Hepatocyte (in vitro differentiated cells): ENCODE results near the gene TRPM2. TPM values are rescaled to one million over a fixed set of nuclear protein-coding genes. Genes with fewer than 3 reads are reported as not detected.

Experiments used
- DNase-seq: peaks from one replicate; pipeline ENCODE4 v3.0.0-alpha.2; 2016; ENCODE audit warnings: low spot score
- H2AFZ ChIP-seq: fragments of 200-600 bp; sonication (generic); 2 replicates; pipeline ENCODE4 v1.6.0; 2016; ENCODE audit warnings: antibody characterized with exemption, mild to moderate bottlenecking
- H3K27ac ChIP-seq: fragments of 200-600 bp; sonication (generic); 2 replicates; pipeline ENCODE4 v1.5.1; 2016; ENCODE audit warnings: mild to moderate bottlenecking
- H3K27me3 ChIP-seq: fragments of 200-600 bp; sonication (generic); 2 replicates; pipeline ENCODE4 v1.6.1; 2016
- H3K36me3 ChIP-seq: fragments of 200-600 bp; sonication (generic); replicated peaks from 2 replicates; pipeline ENCODE4 v1.5.1; 2016; ENCODE audit warnings: low read depth; ENCODE audit not compliant: insufficient read depth
- H3K4me1 ChIP-seq: fragments of 200-600 bp; sonication (generic); 2 replicates; pipeline ENCODE4 v1.5.1; 2016; ENCODE audit warnings: mild to moderate bottlenecking, moderate library complexity; ENCODE audit not compliant: insufficient read depth
- H3K4me2 ChIP-seq: fragments of 200-600 bp; sonication (generic); 2 replicates; pipeline ENCODE4 v1.6.0; 2016
- H3K4me3 ChIP-seq: fragments of 200-600 bp; sonication (generic); 2 replicates; pipeline ENCODE4 v1.5.1; 2016; ENCODE audit warnings: mild to moderate bottlenecking
- H3K79me2 ChIP-seq: fragments of 200-600 bp; sonication (generic); 2 replicates; pipeline ENCODE4 v1.6.0; 2017; ENCODE audit warnings: mild to moderate bottlenecking
- H3K9me2 ChIP-seq: fragments of 200-600 bp; sonication (generic); replicated peaks from 2 replicates; pipeline ENCODE4 v1.6.0; 2017; ENCODE audit warnings: mild to moderate bottlenecking; ENCODE audit not compliant: insufficient read depth
- H3K9me3 ChIP-seq: fragments of 200-600 bp; sonication (generic); 2 replicates; pipeline ENCODE4 v1.5.1; 2016; ENCODE audit warnings: low read depth, mild to moderate bottlenecking
- H4K20me1 ChIP-seq: fragments of 200-600 bp; sonication (generic); 2 replicates; pipeline ENCODE4 v1.6.0; 2016; ENCODE audit warnings: mild to moderate bottlenecking; ENCODE audit not compliant: insufficient read depth, poor library complexity, severe bottlenecking
- EZH2 ChIP-seq: fragments of 200-600 bp; sonication (generic); IDR thresholded peaks from 2 replicates; pipeline ENCODE4 v1.6.1; 2016; ENCODE audit warnings: antibody characterized with exemption, mild to moderate bottlenecking, borderline replicate concordance
- EZH2phosphoT487 ChIP-seq: fragments of 200-600 bp; sonication (generic); IDR thresholded peaks from one replicate; pipeline ENCODE4 v1.6.1; 2018; ENCODE audit warnings: antibody characterized with exemption, mild to moderate bottlenecking, low read depth, moderate library complexity; ENCODE audit not compliant: unreplicated experiment, severe bottlenecking
- WGBS: methylation state at CpG from one replicate; pipeline ENCODE4 v1.1.6; 2016; ENCODE audit warnings: low lambda C conversion rate; ENCODE audit errors: missing lambda C conversion rate; 5-methylcytosine and 5-hydroxymethylcytosine counted together
- polyA plus RNA-seq: library from polyadenylated mRNA; unstranded; fragments of >200 nt; fragmentation: Nextera tagmentation; extraction: Ambion mirVana; gene quantifications from 2 replicates; pipeline ENCODE4 v1.2.1, GENCODE V29; 2016
- total RNA-seq: library from RNA; depleted of rRNA; stranded (reverse); fragments of >200 nt; gene quantifications from 2 replicates; pipeline ENCODE4 v1.2.3, GENCODE V29; 2014
- TF ChIP-seq, protein P1 (sequence below): fragments of 200-600 bp; sonication (generic); IDR thresholded peaks from 2 replicates; pipeline ENCODE4 v1.5.1; 2016; ENCODE audit warnings: antibody characterized with exemption, mild to moderate bottlenecking; ENCODE audit not compliant: poor library complexity

The TRPM2 gene
- total and polyA plus RNA-seq, 2 experiments from 2014 or later, result 0.25 to 0.50 TPM

- whole genome bisulfite sequencing, result 84% methylated on average over 7 of the region's 7 CpGs
- Histone ChIP-seq H3K4me2 (no peak overlapping the region), H2AFZ (no peak overlapping the region), H3K4me3 (no peak overlapping the region), H3K4me1 (no peaks in the 10 kb centered on the region), H3K27ac (no peak overlapping the region), H3K27me3 (no peaks in the 10 kb centered on the region), H3K36me3 (no peaks in the 10 kb centered on the region), H3K9me3 (no peaks in the 10 kb centered on the region), H3K79me2 (no peaks in the 10 kb centered on the region), H3K9me2 (no peaks in the 10 kb centered on the region), H4K20me1 (no peaks in the 10 kb centered on the region)
- TF ChIP-seq EZH2phosphoT487 (no peak), EZH2 (no peak)
- TF ChIP-seq, protein P1, sequence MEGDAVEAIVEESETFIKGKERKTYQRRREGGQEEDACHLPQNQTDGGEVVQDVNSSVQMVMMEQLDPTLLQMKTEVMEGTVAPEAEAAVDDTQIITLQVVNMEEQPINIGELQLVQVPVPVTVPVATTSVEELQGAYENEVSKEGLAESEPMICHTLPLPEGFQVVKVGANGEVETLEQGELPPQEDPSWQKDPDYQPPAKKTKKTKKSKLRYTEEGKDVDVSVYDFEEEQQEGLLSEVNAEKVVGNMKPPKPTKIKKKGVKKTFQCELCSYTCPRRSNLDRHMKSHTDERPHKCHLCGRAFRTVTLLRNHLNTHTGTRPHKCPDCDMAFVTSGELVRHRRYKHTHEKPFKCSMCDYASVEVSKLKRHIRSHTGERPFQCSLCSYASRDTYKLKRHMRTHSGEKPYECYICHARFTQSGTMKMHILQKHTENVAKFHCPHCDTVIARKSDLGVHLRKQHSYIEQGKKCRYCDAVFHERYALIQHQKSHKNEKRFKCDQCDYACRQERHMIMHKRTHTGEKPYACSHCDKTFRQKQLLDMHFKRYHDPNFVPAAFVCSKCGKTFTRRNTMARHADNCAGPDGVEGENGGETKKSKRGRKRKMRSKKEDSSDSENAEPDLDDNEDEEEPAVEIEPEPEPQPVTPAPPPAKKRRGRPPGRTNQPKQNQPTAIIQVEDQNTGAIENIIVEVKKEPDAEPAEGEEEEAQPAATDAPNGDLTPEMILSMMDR, result no peak
- no peak for DNase-seq
Measured at GRCh38 chr21:44407493-44407892, 54.1 kb downstream of the TRPM2 start.

GRCh38 chr21:44408226-44408625 is 54.8 kb downstream of the TRPM2 start:
- no peaks in the 10 kb centered on the region for H3K9me2 ChIP-seq
- no peak overlapping the region for H3K4me3 ChIP-seq
- H3K36me3 ChIP-seq, result no peaks in the 10 kb centered on the region
- H4K20me1 ChIP-seq, result no peaks in the 10 kb centered on the region
- no peak overlapping the region for H3K4me2 ChIP-seq
- no peak for TF ChIP-seq EZH2
- TF ChIP-seq, protein P1, result no peak
- no peak overlapping the region for H3K27ac ChIP-seq
- 95% methylated on average over 15 of the region's 15 CpGs for WGBS
- no peak overlapping the region for H2AFZ ChIP-seq
- DNase-seq, result no peak
- H3K4me1 ChIP-seq, result no peaks in the 10 kb centered on the region
- no peaks in the 10 kb centered on the region for H3K79me2 ChIP-seq
- H3K27me3 ChIP-seq, result no peaks in the 10 kb centered on the region
- H3K9me3 ChIP-seq, result no peaks in the 10 kb centered on the region

GRCh38 chr21:44413566-44414290 is 60.3 kb downstream of the TRPM2 start:
- no peak for DNase-seq
- Histone ChIP-seq H3K79me2 (no peaks in the 10 kb centered on the region), H3K4me3 (no peak overlapping the region), H3K9me3 (no peaks in the 10 kb centered on the region), H3K36me3 (no peaks in the 10 kb centered on the region), H3K9me2 (no peaks in the 10 kb centered on the region), H3K27me3 (no peaks in the 10 kb centered on the region), H3K4me2 (no peak overlapping the region), H3K27ac (no peak overlapping the region), H2AFZ (no peak overlapping the region), H4K20me1 (no peaks in the 10 kb centered on the region), H3K4me1 (no peaks in the 10 kb centered on the region)
- 95% methylated on average over 23 of the region's 27 CpGs for WGBS
- TF ChIP-seq, protein P1, result no peak
- TF ChIP-seq EZH2 (no peak), EZH2phosphoT487 (no peak)
